NCI-H510A (cell line): Measurements from ENCODE around the gene SRPX2.

Experiments used
- DNase-seq: peaks from one replicate; lab custom pipeline; 2025; lab: John Stamatoyannopoulos, UW

The SRPX2 gene, protein sequence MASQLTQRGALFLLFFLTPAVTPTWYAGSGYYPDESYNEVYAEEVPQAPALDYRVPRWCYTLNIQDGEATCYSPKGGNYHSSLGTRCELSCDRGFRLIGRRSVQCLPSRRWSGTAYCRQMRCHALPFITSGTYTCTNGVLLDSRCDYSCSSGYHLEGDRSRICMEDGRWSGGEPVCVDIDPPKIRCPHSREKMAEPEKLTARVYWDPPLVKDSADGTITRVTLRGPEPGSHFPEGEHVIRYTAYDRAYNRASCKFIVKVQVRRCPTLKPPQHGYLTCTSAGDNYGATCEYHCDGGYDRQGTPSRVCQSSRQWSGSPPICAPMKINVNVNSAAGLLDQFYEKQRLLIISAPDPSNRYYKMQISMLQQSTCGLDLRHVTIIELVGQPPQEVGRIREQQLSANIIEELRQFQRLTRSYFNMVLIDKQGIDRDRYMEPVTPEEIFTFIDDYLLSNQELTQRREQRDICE

DNA sequence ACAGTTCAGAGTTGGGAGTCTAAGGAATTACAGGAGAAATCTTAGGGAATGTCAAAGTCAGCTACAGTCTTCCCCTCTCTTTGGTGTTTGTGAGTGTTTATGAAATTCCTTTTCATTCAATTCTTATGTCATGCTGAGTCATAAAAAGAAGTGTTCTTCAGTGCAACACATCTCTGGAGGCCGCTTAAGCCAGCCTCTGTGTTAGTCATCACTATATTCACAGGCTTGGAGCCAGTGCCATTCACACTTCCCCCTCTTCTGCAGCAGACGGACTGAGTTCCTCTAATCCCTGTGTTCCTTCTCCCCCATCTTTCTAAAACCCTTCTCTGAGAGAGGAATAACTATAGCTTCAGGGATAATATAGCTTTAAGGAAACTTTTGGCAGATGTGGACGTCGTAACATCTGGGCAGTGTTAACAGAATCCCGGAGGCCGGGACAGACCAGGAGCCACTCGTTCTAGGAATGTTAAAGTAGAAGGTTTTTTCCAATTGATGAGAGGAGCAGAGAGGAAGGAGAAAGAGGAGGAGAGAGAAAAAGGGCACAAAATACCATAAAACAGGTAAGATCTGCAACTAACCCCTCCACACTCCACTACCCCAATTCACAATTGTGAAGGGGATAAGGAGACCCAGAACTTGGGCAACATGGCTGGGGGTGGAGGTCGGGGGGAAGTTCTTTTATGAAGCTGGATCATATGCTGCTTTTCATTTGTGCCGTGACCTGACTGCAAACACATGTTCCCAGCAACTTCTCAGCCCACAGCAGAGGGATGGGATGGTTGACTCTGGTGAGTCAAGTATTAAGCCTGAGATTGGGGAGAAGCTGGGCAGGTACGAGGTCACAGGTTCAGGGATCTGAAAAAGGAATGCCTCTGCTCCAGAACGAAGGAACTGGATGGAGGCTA lies at the start of gene SRPX2:
Gene SRPX2, plus strand, starts transcription at position 244 of the 905 bp plus-strand sequence. CDS start 2,124 bp downstream, outside the sequence.
- no peak for DNase-seq

DNA sequence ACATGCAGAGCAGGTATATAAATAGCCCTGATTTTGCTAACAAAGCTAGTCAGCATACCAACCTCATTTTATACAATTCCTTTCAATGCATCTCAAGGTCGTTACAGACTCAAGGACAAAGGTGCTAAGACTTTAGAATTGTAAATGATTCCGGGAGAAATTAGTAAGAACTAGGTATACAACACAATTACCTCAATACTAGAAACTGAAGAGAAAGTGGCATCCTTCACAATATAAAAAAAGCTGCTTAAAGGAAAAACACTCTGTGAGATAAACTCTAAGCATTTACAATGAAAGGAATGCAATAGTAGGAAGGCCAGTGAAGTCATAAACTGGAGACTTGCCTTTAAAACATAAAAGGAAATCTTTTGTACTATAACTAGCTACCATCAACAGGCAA lies 47.4 kb upstream of the SRPX2 start:
- DNase-seq = no peak

DNA sequence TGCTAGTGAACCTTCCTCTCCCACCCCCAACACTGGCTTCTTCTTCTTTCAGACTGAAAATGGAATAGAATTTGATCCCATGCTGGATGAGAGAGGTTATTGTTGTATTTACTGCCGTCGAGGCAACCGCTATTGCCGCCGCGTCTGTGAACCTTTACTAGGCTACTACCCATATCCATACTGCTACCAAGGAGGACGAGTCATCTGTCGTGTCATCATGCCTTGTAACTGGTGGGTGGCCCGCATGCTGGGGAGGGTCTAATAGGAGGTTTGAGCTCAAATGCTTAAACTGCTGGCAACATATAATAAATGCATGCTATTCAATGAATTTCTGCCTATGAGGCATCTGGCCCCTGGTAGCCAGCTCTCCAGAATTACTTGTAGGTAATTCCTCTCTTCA lies 44.5 kb upstream of the SRPX2 start:
- DNase-seq = no peak

DNA sequence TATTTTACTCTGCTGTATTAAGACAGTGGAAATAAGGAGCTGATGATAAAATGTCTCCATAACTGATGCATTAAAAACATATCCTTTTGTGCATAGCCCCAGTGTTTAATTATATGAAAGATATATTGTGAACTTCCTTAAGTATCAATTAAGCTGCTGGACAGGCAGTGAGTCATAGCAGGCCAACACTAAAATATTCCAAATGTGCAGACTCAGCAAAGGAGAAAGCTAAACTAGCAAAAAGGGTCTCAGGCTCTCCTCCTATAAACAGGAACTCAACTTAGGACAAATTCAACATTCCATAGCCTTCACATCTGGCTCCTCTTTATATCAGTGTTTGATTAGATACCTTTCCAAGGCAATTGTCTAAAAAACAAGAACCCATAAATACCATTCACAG lies 43.7 kb upstream of the SRPX2 start:
- no peak for DNase-seq

DNA sequence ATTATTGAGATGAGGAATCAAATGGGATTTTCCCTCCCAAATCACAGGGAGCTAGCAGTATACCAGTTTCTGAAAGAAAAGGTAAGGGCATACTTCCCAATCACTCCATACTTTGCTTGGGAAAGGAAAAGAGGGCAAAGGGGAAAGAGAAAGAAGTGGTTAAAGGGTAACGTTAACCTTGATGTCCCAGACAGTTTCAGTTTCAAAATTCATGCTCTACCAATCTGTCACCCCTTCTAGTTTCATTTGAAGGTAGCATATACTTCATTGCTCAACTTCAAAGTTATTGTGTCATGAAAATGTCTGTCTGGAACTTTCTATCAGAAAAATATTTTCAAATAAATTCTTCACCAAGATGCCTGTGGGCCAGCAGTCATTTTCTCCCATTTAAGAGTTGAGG lies 43.2 kb upstream of the SRPX2 start:
- DNase-seq = no peak

DNA sequence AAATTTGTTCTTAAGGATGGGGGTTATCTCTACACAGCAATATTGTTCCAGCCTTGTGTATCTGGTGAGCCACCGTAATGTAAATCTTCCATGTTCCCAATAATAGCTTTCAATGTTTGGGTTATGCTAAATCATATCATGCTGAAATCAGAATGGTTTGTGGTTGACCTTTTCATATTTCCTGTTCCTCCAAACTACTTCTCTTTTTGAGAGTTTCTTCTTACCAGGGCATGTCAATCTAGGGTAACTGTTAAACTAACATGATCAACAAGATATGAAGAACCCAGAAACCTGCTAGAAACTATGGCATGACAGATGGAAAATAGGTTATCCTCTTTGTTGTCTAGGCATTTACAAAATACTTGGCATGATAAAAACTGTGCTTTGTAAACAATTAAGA lies 37.2 kb upstream of the SRPX2 start:
- no peak for DNase-seq

DNA sequence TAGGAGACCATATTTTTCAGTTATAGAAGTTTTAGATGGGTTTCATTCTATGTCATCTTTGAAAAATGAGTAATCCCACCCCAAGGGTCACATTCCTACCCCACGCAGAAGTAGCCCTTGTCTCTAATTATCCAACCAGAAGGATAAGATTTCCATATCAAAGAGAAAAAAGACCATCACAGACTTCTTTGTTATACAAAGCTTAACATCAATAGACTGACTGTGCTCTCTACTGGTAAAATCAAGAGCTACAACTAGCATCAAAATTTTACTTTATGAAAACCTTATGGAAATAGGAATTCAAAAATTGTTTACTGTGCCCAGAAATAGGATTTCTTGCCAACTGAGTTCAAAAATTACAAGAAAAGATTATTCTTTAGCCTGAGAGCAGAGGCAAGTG lies 34.4 kb upstream of the SRPX2 start:
- DNase-seq = no peak

DNA sequence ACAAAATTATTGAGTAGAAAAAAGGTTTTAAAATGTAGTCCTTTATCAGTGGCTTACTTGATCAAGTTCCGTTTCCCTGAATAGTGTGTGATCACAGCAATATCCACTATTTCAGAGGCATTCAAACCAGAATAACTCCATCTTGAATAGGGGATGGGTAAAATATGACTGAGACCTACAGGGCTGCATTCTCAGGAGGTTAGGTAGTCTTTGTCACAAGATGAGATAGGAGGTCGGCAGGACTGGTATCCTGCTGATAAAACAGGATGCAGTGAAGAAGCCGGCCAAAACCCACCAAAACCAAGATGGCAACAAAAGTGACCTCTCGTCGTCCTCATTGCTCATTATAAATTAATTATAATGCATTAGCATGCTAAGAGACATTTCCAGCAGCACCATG lies 32.0 kb upstream of the SRPX2 start:
- DNase-seq = no peak

DNA sequence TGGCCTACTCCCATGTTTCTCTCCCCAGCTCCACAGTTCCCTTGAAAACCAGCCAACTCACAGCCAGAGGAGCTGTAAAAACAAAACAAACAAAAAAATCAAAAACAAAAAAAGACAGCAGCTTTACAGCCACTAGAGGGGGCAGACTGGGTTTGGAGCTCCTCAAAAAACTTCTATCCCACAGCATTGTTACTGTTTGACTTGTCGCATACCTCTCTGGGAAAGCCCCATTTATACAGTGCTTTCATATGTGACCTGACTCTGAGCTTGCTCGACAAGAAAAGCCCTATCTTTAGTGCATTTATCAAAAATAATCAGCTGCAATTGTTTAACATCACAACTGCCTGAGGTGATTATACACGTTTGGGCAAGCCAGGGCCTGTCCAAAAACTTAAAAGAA lies 29.0 kb upstream of the SRPX2 start:
- DNase-seq = no peak

DNA sequence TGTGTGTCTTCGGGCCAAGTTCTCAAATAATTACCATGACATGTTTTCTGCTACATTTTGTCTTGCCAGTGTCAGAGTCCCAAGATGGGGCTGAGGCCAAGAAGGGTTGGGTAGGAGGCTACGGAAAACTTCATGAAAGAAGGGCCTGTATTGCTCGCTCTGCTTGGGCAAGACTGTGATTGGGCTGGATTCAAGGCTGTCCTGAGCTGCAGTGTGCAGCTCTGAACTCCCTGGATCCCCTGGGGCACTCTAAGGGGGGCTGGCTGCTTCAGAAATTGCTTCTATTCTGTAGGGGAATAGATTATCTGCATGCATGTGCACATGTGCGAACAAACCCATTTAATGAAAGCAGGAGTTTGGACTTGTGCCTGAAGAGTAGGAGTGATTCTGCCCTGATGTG lies 21.0 kb upstream of the SRPX2 start:
- DNase-seq = no peak

DNA sequence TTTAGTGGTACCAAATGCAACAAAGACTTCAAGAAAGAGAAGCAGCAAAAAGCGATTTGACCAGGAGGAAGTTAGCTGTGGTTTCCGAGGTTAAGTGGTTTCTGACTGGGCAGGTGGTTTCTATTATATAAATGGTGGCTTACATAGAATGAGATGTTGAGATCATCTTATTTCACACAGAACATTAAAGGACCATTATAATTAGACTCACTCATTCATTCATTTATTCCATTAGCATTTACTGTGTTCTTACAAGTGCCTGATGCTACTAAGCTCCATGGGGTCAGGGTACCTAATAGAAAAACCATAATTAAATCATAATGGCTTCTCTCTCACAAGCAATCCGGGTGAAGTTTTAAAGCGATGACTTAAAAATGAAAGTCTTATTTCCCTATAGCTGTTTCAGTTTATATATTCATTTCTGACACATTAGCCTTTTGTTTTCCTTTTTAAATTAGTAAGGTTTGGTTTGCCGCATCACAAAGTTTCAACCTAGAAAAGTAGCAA lies 18.0 kb upstream of the SRPX2 start:
- no peak for DNase-seq

DNA sequence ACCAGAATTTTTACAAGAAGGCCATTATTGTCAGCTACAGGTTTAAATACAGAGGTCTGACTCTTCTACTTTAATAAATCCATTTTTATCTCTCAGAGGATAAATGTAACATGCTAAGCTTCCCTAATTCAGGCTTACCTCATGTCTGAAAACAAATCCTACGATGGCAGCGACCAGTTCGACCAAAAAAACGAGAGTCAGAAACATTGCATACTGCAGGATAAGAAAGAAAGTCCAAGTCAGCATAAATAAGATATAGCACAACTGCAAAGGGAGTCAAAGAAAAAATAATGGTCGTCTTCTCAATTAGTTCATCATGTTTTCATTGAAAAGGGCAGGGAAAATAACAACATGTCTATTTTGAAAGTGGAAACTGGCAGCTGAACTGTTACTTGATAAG lies 9.0 kb upstream of the SRPX2 start:
- DNase-seq = no peak

DNA sequence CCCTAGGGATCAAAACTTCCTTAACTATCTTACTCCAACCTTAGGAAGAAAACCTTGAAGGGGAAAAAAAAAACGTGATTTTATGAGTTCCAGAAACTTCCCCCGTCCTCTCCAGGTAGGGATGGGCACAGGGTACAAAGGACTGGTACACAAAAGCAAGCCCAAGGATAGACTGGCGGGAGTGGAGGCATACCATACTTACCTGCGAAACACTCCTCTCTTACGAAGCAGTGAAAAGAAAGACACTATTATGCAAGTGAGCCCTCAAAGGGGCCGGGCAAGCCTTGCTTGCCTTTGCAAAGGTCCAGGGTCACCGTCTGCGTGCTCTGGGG lies 8.0 kb upstream of the SRPX2 start:
- DNase-seq = no peak

DNA sequence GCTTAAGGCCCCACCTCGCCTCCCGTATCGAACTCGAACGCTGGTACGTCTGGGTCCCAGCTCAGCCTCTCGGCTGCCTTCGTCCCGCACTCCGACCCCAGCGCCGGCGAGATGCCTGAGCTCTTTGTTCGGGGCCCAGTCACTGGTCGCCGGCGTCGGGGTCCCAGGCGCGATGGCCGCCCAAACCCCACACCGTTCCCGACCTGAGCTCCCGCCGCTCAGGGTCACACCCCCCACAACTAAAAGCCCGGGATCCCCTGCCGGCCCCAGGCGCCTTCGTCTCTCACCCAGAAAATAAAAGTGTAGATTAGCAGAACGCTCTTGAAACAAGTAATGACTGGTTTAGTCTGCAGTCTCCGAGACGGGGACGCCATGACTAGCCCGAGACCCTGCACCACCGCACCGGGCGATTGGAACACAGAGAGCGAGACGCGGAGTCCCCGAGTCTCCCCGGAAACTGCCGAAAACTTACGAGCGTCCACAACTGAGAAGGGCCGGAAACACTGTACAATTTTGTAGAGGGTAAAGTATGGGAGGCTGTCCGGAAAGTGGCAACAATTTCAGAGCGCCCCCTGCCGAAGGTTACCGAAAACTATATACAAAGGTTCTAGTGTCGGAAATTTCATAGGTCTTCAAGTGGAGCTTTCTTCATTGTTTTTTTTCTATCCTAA lies 7.5 kb upstream of the SRPX2 start, which contains the start of gene TSPAN6:
Gene TSPAN6, minus strand, starts transcription at position 486 of the 671 bp plus-strand sequence. Its CDS starts 112 bp downstream, at position 374.
- DNase-seq = peak; percentile 59

DNA sequence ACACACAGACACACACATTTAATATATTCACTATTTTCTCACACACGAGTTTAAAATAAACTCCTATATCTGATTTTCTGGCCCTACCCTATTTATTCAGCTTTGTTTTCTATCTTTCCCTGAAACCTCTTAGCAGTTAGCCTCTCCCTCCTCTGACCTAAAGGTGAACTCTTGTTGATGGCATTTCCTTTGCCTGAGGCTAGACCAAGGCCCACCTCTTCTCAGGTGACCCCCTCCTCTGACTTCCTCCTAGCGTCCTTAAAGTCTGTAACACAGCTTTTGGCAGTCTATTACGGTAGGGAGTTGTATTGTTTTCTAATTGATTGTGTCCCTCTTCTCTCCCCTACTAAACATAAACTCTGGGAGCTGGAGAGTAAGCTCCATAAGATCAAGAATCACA lies 1.7 kb upstream of the SRPX2 start:
- DNase-seq = no peak

DNA sequence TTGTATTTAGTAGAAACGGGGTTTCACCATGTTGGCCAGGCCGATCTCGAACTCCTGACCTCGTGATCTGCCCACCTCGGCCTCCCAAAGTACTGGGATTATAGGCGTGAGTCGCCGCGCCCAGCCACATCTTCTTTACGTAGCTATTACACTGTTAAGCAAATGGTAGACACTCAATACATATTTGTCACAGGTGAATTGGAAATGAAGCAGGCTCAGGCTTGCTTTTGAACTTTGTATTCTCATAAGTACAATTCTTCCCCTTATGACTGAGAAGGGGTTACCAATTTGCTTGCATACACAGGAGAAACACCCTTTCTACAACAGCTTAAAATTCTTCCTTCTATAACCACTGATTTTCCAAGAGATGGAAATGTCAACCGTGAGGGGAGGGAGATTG lies 787 bp upstream of the SRPX2 start:
- no peak for DNase-seq

DNA sequence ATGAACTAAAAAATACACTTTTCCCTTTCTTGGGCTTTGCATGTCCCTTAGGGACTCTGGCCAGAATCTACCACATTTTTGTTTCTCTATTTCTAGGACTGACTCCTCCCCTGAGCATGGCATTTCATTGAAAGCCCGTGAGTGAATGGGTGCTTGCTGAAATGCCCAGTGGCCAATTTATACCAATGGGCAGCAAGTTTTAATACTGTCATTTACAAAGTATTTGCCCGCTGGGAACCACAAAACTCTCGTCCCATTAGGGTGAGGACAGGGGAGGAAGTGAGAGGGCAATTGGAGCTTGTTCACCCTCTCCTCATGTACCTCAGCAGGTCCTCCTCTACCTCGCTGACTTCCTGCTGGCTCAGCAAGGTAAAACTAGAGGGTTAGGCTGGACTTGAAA lies 1.1 kb downstream of the SRPX2 start:
- DNase-seq = no peak

DNA sequence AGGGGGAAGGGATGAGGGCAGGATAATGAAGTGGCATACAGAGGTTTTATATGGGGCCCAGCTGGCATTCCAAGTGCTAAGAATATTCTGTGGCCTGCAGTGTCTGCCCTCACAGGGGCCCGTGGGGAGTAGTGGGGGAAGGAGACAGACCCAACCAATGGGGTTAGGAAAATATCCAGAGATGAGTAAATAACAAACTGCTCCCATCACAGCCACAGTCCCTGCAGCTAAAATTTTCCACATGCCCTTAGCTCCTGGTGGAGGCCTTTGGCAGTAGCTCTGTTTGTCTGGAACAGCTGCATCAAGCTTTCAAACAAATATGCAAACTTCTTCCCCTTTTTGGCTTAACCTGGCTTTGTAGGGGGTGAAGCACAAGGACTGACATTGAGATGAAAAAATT lies 3.1 kb downstream of the SRPX2 start:
- no peak for DNase-seq

DNA sequence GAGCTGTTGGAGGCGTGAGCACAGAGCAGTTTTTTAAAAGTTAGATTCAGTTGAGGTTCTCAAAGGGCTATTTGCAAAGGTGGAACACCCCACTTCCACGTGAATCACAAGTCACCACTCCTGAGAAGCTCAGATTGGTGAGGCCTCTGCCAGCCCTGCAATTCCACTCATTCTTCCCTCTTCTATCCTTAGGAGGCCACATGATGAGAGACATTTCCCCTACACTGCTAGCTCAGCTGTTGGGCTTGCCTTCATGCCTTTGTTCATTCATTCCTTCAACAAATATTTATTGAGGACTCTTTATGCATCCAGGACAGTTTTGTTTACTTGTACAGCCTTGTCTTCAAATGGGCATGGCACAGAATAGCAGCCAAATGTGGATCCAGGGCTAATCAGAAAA lies 3.7 kb downstream of the SRPX2 start:
- DNase-seq = no peak

DNA sequence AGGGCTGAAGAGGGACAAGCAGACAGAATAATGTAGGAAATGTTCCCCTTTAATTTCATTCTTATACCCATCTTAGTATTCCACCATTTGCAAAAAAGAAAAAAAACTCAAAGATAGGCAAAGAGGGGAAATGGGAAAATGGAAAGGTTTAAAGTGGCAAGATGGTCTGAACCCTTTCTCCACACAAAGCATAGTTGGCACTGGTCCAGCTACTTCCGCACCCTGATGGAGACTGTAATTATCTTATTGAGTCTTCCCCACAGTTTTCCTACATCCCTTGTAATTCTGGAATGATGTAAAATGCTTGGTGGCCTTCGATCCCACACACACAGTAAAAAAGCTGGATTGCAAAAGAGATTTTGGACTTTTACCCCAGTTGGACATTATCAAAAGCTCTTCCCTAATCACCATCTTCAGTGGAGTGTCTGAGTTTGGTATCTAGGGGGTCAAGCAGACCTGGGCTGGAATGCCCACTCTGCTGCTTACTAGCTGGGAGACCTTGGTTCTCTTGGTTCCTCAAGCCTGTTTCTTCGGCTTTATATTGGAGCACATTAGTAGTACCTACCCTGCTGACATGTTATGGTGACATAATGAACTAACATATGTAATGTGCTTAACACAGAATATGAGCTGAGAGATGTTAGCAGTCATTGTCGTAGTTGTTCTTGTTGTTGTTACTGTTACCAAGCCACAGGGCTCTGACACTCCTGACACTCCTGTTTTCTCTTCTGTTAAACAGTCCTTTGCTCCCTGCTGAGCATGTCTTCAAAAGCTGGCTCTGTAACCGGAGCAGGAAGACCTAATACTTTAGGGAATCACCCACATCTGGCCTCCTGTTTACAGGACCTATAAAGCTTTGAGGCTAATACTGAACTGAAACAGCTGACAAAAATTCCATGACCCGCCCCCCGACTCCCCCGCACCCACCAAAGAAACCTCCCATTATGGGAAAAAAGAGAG lies 4.7 kb downstream of the SRPX2 start:
- no peak for DNase-seq
